H9 (cell line): ENCODE data around the gene BRAT1. TPM values are rescaled to one million over a fixed set of nuclear protein-coding genes. Genes with fewer than 3 reads are reported as not detected.

ENCODE experiments used
- DNase-seq: peaks from one replicate; pipeline ENCODE4 v3.0.0-alpha.2; 2017
- H2AFZ ChIP-seq: one replicate; pipeline ENCODE4 v1.6.1; 2013; ENCODE audit warnings: mild to moderate bottlenecking, low read length, control low read depth, moderate library complexity
- H2AK5ac ChIP-seq: 2 replicates; pipeline ENCODE4 v1.6.1; 2013; ENCODE audit warnings: low read length, control low read depth, mixed read lengths; ENCODE audit not compliant: insufficient read length
- H2BK120ac ChIP-seq: one replicate; pipeline ENCODE4 v1.6.1; 2013; ENCODE audit warnings: low read depth, mild to moderate bottlenecking, low read length, control low read depth, inconsistent platforms; ENCODE audit not compliant: poor library complexity, severe bottlenecking
- H2BK12ac ChIP-seq: 2 replicates; pipeline ENCODE4 v1.6.1; 2013; ENCODE audit warnings: low read length, control low read depth, mixed read lengths, low read depth; ENCODE audit not compliant: insufficient read length
- H2BK15ac ChIP-seq: 2 replicates; pipeline ENCODE4 v1.6.1; 2013; ENCODE audit warnings: low read depth, low read length, control low read depth
- H2BK20ac ChIP-seq: one replicate; pipeline ENCODE4 v1.6.1; 2013; ENCODE audit warnings: low read depth, mild to moderate bottlenecking, low read length, control low read depth, inconsistent platforms; ENCODE audit not compliant: poor library complexity, severe bottlenecking
- H2BK5ac ChIP-seq: 2 replicates; pipeline ENCODE4 v1.6.1; 2013; ENCODE audit warnings: low read length, control low read depth, mixed read lengths; ENCODE audit not compliant: insufficient read length
- H3K14ac ChIP-seq: 2 replicates; pipeline ENCODE4 v1.6.1; 2013; ENCODE audit warnings: low read length, control low read depth; ENCODE audit not compliant: insufficient read depth
- H3K18ac ChIP-seq: 2 replicates; pipeline ENCODE4 v1.6.1; 2013; ENCODE audit warnings: low read depth, mild to moderate bottlenecking, mixed read lengths, low read length, control low read depth; ENCODE audit not compliant: insufficient read length
- H3K23ac ChIP-seq: 2 replicates; pipeline ENCODE4 v1.6.1; 2013; ENCODE audit warnings: low read length, control low read depth, mixed read lengths, low read depth; ENCODE audit not compliant: insufficient read length
- H3K23me2 ChIP-seq: 2 replicates; pipeline ENCODE4 v1.6.1; 2013; ENCODE audit warnings: low read depth, mild to moderate bottlenecking, mixed read lengths, low read length, control low read depth; ENCODE audit not compliant: insufficient read length, poor library complexity, severe bottlenecking
- H3K27ac ChIP-seq: 2 replicates; pipeline ENCODE4 v1.5.1; 2013; ENCODE audit warnings: low read length, control low read depth, mixed read lengths, low read depth; ENCODE audit not compliant: insufficient read length
- H3K27me3 ChIP-seq: 2 replicates; pipeline ENCODE4 v1.6.1; 2013; ENCODE audit warnings: low read length, control low read depth, inconsistent platforms; ENCODE audit not compliant: insufficient read depth
- H3K4ac ChIP-seq: 2 replicates; pipeline ENCODE4 v1.6.1; 2013; ENCODE audit warnings: low read depth, mild to moderate bottlenecking, control low read depth, inconsistent platforms, low read length, moderate library complexity
- H3K4me1 ChIP-seq: 2 replicates; pipeline ENCODE4 v1.6.1; 2013; ENCODE audit warnings: low read length, control low read depth, inconsistent platforms; ENCODE audit not compliant: insufficient read depth
- H3K4me2 ChIP-seq: 2 replicates; pipeline ENCODE4 v1.6.1; 2013; ENCODE audit warnings: low read length, control low read depth, mixed read lengths; ENCODE audit not compliant: insufficient read length, insufficient read depth
- H3K56ac ChIP-seq: 2 replicates; pipeline ENCODE4 v1.6.1; 2013; ENCODE audit warnings: low read depth, mild to moderate bottlenecking, mixed read lengths, low read length, control low read depth; ENCODE audit not compliant: insufficient read length
- H3K79me1 ChIP-seq: 2 replicates; pipeline ENCODE4 v1.6.1; 2013; ENCODE audit warnings: low read depth, mild to moderate bottlenecking, moderate library complexity, low read length, control low read depth, inconsistent platforms; ENCODE audit not compliant: insufficient read depth, poor library complexity, severe bottlenecking
- H3K79me2 ChIP-seq: 2 replicates; pipeline ENCODE4 v1.6.1; 2013; ENCODE audit warnings: low read length, control low read depth, inconsistent platforms; ENCODE audit not compliant: insufficient read depth
- H3K9ac ChIP-seq: 2 replicates; pipeline ENCODE4 v1.6.1; 2013; ENCODE audit warnings: low read length, control low read depth, mixed read lengths; ENCODE audit not compliant: insufficient read length; ENCODE audit errors: extremely low read depth
- H3K9me3 ChIP-seq: one replicate; pipeline ENCODE4 v1.6.1; 2013; ENCODE audit warnings: low read depth, low read length, inconsistent platforms; ENCODE audit not compliant: control insufficient read depth
- H3T11ph ChIP-seq: one replicate; pipeline ENCODE4 v1.6.1; 2013; ENCODE audit warnings: mild to moderate bottlenecking, low read length, control low read depth, inconsistent platforms
- H4K20me1 ChIP-seq: one replicate; pipeline ENCODE4 v1.6.1; 2013; ENCODE audit not compliant: control insufficient read depth, insufficient read length, insufficient read depth
- H4K5ac ChIP-seq: 2 replicates; pipeline ENCODE4 v1.6.1; 2013; ENCODE audit warnings: low read depth, mild to moderate bottlenecking, mixed read lengths, low read length, control low read depth; ENCODE audit not compliant: insufficient read length
- H4K8ac ChIP-seq: replicated peaks from 2 replicates; pipeline ENCODE4 v1.6.1; 2013; ENCODE audit warnings: low read length, control low read depth, mixed read lengths, low read depth; ENCODE audit not compliant: insufficient read length
- H4K91ac ChIP-seq: 2 replicates; pipeline ENCODE4 v1.6.1; 2013; ENCODE audit warnings: low read depth, mild to moderate bottlenecking, moderate library complexity, mixed read lengths, low read length, control low read depth; ENCODE audit not compliant: insufficient read length
- H3K27ac Mint-ChIP-seq, 3 experiments: 2 replicates in 2 of 3; 3 replicates in 1 of 3; pipeline ENCODE4 v1.8.0; 2020 to 2021; ENCODE audit warnings: mixed read lengths in 3 of 3, mild to moderate bottlenecking in 1 of 3, moderate library complexity in 1 of 3
- H3K27me3 Mint-ChIP-seq: 2 replicates; pipeline ENCODE4 v1.8.0; 2021; ENCODE audit warnings: low read depth, mild to moderate bottlenecking, moderate library complexity, mixed read lengths
- H3K36me3 Mint-ChIP-seq, 3 experiments: 2 replicates in 2 of 3; 3 replicates in 1 of 3; pipeline ENCODE4 v1.8.0; 2020 to 2021; ENCODE audit warnings: low read depth in 3 of 3, mixed read lengths in 3 of 3; ENCODE audit not compliant: insufficient read depth in 1 of 3
- H3K4me1 Mint-ChIP-seq, 2 experiments: 2 replicates each; pipeline ENCODE4 v1.8.0; 2020; ENCODE audit warnings: mixed read lengths in 2 of 2
- H3K4me3 Mint-ChIP-seq, 2 experiments: 2 replicates in 1 of 2; 3 replicates in 1 of 2; pipeline ENCODE4 v1.8.0; 2020 to 2021; ENCODE audit warnings: mild to moderate bottlenecking in 2 of 2, mixed read lengths in 2 of 2, moderate library complexity in 1 of 2
- H3K9me3 Mint-ChIP-seq, 2 experiments: 2 replicates in 1 of 2; 3 replicates in 1 of 2; pipeline ENCODE4 v1.8.0; 2020; ENCODE audit warnings: mild to moderate bottlenecking in 2 of 2, mixed read lengths in 2 of 2, moderate library complexity in 1 of 2
- CTCF ChIP-seq: fragments of 200-600 bp; sonication (generic); conservative IDR thresholded peaks from 3 replicates; pipeline ENCODE4 v1.8.0; 2021; ENCODE audit warnings: antibody characterized with exemption, mild to moderate bottlenecking
- WGBS: extraction: QIAGEN DNeasy Blood & Tissue Kit; methylation state at CpG from one replicate; pipeline ENCODE4 v1.1.7; 2013; ENCODE audit warnings: missing lambda C conversion rate, low lambda C conversion rate, mixed read lengths; ENCODE audit not compliant: insufficient read length; ENCODE audit errors: extremely low coverage; 5-methylcytosine and 5-hydroxymethylcytosine counted together
- total RNA-seq: library from RNA; stranded (reverse); gene quantifications from 2 replicates; pipeline ENCODE4 v1.2.1, GENCODE V29; 2021

BRAT1 gene
- total RNA-seq, 1 experiment from 2014 or later: 41.2 TPM

GRCh38 chr7:2513702-2514101 lies 41.6 kb downstream of the BRAT1 start:
- no peak overlapping the region for H3K23ac ChIP-seq
- Mint-ChIP-seq H3K36me3 (no peaks in the 10 kb centered on the region), H3K27ac (no peak overlapping the region), H3K4me3 (no peak overlapping the region), H3K27me3 (peaks cover 17% of the 10 kb centered on the region), H3K9me3 (no peaks in the 10 kb centered on the region), H3K4me1 (peaks cover 32 to 44% of the 10 kb centered on the region in 2 experiments)
- no peak overlapping the region for H2AK5ac ChIP-seq
- DNase-seq: no peak
- no peak overlapping the region for H2BK20ac ChIP-seq
- no peak for TF ChIP-seq CTCF
- no peak overlapping the region for H3T11ph ChIP-seq
- H4K20me1 ChIP-seq: no peaks in the 10 kb centered on the region
- no peak overlapping the region for H3K18ac ChIP-seq
- H3K27ac ChIP-seq: no peak overlapping the region
- H3K79me2 ChIP-seq: no peaks in the 10 kb centered on the region
- H3K9me3 ChIP-seq: no peaks in the 10 kb centered on the region
- H4K5ac ChIP-seq: no peak overlapping the region
- no peak overlapping the region for H3K56ac ChIP-seq
- H3K4me1 ChIP-seq: peaks cover 4% of the 10 kb centered on the region; the same call in 1 of the 2 replicates
- no peaks in the 10 kb centered on the region for H3K27me3 ChIP-seq
- no peak overlapping the region for H3K4me2 ChIP-seq
- no peaks in the 10 kb centered on the region for H3K23me2 ChIP-seq
- no peak overlapping the region for H2BK12ac ChIP-seq
- H4K8ac ChIP-seq: no peak overlapping the region
- no CpG with 5 or more reads among the region's 7 CpGs for WGBS
- no peak overlapping the region for H3K9ac ChIP-seq
- H3K14ac ChIP-seq: no peak overlapping the region
- H2BK5ac ChIP-seq: no peak overlapping the region
- H4K91ac ChIP-seq: no peak overlapping the region
- no peak overlapping the region for H2BK15ac ChIP-seq
- H3K79me1 ChIP-seq: no peaks in the 10 kb centered on the region
- H2AFZ ChIP-seq: no peak overlapping the region
- H3K4ac ChIP-seq: no peak overlapping the region
- no peak overlapping the region for H2BK120ac ChIP-seq
